Measurements from ENCODE around the gene MRFAP1. TPM values are rescaled to one million over a fixed set of nuclear protein-coding genes. Genes with fewer than 3 reads are reported as not detected.
A peak's percentile ranks its signal among the peaks of the same experiment; 100 is the strongest.

Gene MRFAP1
- polyA plus RNA-seq, 3 donors = 72.1 to 180 (median 171) TPM

- Histone ChIP-seq H3K27ac (ENCODE audit: low read depth in 1 of 2, low read length in 2 of 2) (no peak overlapping the region), H2AFZ (ENCODE audit: insufficient read depth, low read depth, low read length, poor library complexity, severe bottlenecking) (no peak overlapping the region), H3K36me3 (replicated peaks in 1 of 2; ENCODE audit: control insufficient read depth in 1 of 2, insufficient read depth in 2 of 2, low read length in 2 of 2) (no peaks in the 10 kb centered on the region), H3K4me2 (replicated peaks; ENCODE audit: extremely low read depth, low read length, poor library complexity, severe bottlenecking) (no peak overlapping the region), H3K27me3 (ENCODE audit: control insufficient read depth in 2 of 2, insufficient read depth in 2 of 2, low read length in 2 of 2) (no peaks in the 10 kb centered on the region), H4K20me1 (ENCODE audit: insufficient read depth, low read length) (no peaks in the 10 kb centered on the region), H3K9ac (ENCODE audit: insufficient read depth, low read length, poor library complexity, severe bottlenecking) (no peak overlapping the region), H3K4me1 (ENCODE audit: control insufficient read depth in 1 of 2, insufficient read depth in 2 of 2, low read length in 2 of 2) (peaks cover 17 to 26% of the 10 kb centered on the region in 2 donors), H3K4me3 (replicated peaks in 1 of 3; ENCODE audit: low read depth in 2 of 3, low read length in 3 of 3) (no peak overlapping the region), H3K9me3 (replicated peaks in 1 of 2; ENCODE audit: control insufficient read depth in 1 of 2, insufficient read depth in 1 of 2, low read length in 2 of 2) (no peaks in the 10 kb centered on the region), H3K79me2 (ENCODE audit: insufficient read depth, low read length) (no peaks in the 10 kb centered on the region)
- Mint-ChIP-seq H3K9me3 (peaks cover 1 to 10% (median 4%) of the 10 kb centered on the region in 7 donors), H3K36me3 (no peaks in the 10 kb centered on the region), H3K27ac (no peak overlapping the region), H3K4me3 (no peak overlapping the region), H3K4me1 (peaks cover 34% of the 10 kb centered on the region), H3K27me3 (ENCODE audit: low read depth in 3 of 3) (peaks cover 0 to 9% (median 5%) of the 10 kb centered on the region in 3 donors)
- no peak for DNase-seq
- intact Hi-C loops (cut with micrococcal nuclease) = no loop called here
- TF ChIP-seq CTCF (IDR thresholded peaks at IDR 0.05) = no peak
- 61% methylated on average over 3 of the region's 4 CpGs for whole genome bisulfite sequencing (ENCODE audit: insufficient coverage)
These were observed 45.8 kb downstream of the MRFAP1 start for GRCh38 chr4:6686104-6686787.

- H4K20me1 ChIP-seq (ENCODE audit: insufficient read depth, low read length) = no peaks in the 10 kb centered on the region
- no peak for DNase-seq
- peaks cover 0 to 9% (median 5%) of the 10 kb centered on the region in 3 donors for H3K27me3 Mint-ChIP-seq (ENCODE audit: low read depth in 3 of 3)
- no peaks in the 10 kb centered on the region for H3K79me2 ChIP-seq (ENCODE audit: insufficient read depth, low read length)
- no peak for TF ChIP-seq CTCF (IDR thresholded peaks at IDR 0.05)
- no peaks in the 10 kb centered on the region for H3K9me3 ChIP-seq (replicated peaks in 1 of 2; ENCODE audit: control insufficient read depth in 1 of 2, insufficient read depth in 1 of 2, low read length in 2 of 2)
- H3K4me3 Mint-ChIP-seq = no peak overlapping the region
- H3K36me3 ChIP-seq (replicated peaks in 1 of 2; ENCODE audit: control insufficient read depth in 1 of 2, insufficient read depth in 2 of 2, low read length in 2 of 2) = no peaks in the 10 kb centered on the region
- no peak overlapping the region for H3K9ac ChIP-seq (ENCODE audit: insufficient read depth, low read length, poor library complexity, severe bottlenecking)
- H3K4me2 ChIP-seq (replicated peaks; ENCODE audit: extremely low read depth, low read length, poor library complexity, severe bottlenecking) = peak overlapping the region; percentile 22
- H3K4me1 ChIP-seq (ENCODE audit: control insufficient read depth in 1 of 2, insufficient read depth in 2 of 2, low read length in 2 of 2) = peaks cover 14 to 28% of the 10 kb centered on the region in 2 donors
- H3K27me3 ChIP-seq (ENCODE audit: control insufficient read depth in 2 of 2, insufficient read depth in 2 of 2, low read length in 2 of 2) = no peaks in the 10 kb centered on the region
- intact Hi-C loops (cut with micrococcal nuclease) = no loop called here
- WGBS (ENCODE audit: insufficient coverage) = 88% methylated on average over 17 of the region's 24 CpGs
- peak overlapping the region in 1 of 7 donors; percentile 53 for H3K27ac Mint-ChIP-seq
- no peak overlapping the region for H3K4me3 ChIP-seq (replicated peaks in 1 of 3; ENCODE audit: low read depth in 2 of 3, low read length in 3 of 3)
- H3K36me3 Mint-ChIP-seq = no peaks in the 10 kb centered on the region
- no peak overlapping the region for H3K27ac ChIP-seq (ENCODE audit: low read depth in 1 of 2, low read length in 2 of 2)
- H3K4me1 Mint-ChIP-seq = peaks cover 35% of the 10 kb centered on the region
- H2AFZ ChIP-seq (ENCODE audit: insufficient read depth, low read depth, low read length, poor library complexity, severe bottlenecking) = peak overlapping the region; percentile 75
- H3K9me3 Mint-ChIP-seq = peaks cover 1 to 10% (median 4%) of the 10 kb centered on the region in 7 donors
These were observed 47.7 kb downstream of the MRFAP1 start for GRCh38 chr4:6687947-6688878.

Measured in CD14-positive monocyte (primary cell).